Myocyte (in vitro differentiated cells): ENCODE data around the gene SALL3. TPM values are rescaled to one million over a fixed set of nuclear protein-coding genes. Genes with fewer than 3 reads are reported as not detected.

Source experiments
- DNase-seq: peaks from one replicate; pipeline ENCODE4 v3.0.0-alpha.2; 2012; ENCODE audit warnings: low read depth
- total RNA-seq: library from RNA; depleted of rRNA; stranded (reverse); fragments of >200 nt; gene quantifications from 2 replicates; pipeline ENCODE4 v1.2.3, GENCODE V29; 2014

Gene SALL3
- total RNA-seq, 1 donor from 2014 or later: not detected

DNA sequence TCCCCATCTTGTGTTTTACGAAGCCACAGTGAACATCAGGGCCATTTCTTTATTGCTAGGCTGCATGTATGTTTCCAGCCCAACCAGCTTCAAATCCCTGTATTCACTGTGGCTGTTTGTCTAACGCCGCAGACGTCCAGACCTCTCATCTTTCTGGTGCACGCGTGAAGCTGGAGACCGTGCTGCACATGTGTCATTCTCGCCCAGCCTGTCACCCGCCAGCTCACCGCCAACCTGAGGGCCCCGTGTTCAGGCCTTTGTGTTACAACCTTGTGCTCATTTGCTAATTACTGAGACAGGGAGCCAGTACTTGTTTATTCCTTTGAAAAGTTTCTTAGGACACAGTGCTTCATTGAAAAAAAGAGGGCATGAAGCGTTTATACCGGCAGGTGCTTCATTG, 21.4 kb downstream of the SALL3 start:
- DNase-seq: no peak

DNA sequence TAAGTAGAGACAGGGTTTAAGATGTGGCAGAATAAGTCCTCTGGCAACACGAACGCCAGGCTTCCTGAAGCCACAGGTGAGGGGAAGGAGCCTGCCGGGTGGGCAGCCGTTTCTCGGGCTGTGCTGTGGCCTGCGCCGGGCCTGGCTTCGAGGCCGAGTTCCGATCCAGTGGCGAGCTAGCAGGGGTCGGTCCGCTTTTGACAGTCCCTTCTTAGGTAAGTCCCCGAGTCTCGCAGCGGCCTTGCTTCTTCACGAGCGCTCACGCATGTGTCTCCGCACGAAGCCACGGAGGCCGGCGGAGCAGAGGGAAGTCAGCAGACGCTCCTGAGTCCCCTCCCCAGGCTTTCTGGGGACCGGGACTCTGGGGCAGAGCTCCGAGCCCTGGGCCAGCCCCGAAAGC, 26.0 kb downstream of the SALL3 start:
- DNase-seq: no peak

DNA sequence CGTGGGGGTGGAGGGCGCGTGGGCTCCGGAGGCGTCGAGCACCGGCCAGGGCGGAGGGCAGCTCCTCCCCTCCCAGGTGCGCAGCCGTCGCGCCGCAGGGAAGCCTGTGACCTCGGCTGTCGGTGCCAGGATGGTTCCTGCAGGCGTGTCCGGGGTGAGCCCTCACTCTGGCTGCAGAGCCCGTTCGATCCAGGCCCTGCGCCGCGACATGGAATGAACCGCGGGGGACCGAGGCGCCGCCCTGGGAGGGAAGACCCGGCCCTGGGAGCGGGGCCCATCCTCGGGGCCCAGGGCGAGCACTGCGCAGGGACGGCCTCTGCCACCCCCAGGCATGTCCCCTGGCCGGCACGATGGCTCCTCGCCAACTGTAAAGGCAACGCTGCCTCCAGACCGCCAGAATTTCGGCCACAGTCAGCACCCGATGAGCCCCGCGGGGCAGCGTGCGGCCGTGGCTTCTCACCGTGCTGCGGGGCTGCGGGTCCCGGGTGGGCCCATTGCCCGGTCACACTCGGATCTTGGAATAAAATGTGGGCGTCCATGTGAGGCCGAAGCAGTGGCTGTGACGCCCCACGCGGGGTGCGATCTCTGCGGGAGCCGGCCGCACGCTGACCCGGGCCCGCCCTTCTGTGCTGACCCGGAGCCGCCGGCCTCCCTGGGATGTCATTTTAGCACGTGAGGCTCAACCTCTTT, 26.6 kb downstream of the SALL3 start:
- DNase-seq: no peak

DNA sequence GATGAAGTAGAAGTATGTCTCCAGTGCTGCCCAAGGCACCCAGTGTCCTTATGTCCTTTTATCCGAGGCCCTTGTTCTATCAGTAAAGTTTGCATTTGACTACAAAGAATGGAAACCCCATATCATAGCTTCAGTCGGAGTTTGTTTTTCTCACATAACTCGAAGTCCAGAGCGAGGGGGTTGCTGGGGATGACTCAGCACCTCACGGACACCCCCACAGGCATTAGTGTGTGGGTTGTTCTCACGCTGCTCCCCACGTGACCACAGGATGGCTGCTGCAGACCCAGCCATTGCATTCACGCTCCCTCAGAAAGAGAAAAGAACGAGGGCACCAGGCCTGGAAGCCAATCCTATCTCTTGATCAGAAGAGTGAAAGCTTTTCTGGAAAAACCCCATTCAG, 27.8 kb downstream of the SALL3 start:
- no peak for DNase-seq

DNA sequence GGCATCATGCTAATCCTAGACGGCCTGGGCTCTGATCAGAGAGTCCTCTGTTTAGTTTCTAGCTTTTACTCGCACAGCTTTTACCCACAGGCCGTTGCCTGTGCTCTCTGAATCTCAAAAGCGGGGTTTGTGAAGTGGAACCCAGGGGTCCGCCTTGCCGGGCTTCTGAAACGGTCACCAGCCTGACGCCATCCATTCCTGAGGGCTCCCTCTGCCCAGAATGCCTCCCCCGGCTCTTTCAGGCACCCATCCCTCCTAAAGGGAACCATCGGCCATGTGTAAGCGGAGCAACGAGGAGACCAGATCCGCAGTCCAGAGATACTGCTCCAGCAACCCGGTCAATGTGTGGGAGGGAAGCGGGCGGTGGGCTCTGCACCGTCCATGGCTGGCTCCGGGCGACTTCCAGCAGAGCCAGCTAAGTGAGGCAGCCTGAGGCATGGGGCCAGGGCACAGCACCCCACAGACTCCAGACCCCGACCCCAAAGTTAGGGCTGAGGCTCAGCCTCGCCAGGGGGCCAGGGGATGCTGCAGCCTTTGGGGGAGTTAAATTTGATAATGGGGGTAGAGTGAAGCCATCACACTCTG, 28.8 kb downstream of the SALL3 start:
- no peak for DNase-seq

DNA sequence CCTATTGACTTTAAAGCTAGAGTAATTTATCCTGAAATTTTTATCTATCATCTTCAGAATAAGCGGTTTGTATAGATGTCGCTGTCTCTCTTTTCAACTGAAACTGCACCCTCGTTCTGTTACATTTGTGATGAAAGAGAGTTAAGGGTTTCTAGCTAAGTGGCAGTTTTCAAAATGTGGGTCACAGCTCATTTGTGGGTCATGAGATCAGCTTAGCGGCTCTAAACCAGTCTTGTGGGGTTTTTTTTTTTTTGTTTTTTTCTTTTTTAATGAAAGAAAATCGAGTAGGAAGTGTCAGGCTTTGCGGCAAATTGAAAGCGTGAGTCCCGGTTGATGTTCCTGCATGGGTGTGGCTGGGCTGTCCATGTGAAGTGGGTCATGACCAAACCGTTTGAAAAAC, 31.2 kb downstream of the SALL3 start:
- no peak for DNase-seq

DNA sequence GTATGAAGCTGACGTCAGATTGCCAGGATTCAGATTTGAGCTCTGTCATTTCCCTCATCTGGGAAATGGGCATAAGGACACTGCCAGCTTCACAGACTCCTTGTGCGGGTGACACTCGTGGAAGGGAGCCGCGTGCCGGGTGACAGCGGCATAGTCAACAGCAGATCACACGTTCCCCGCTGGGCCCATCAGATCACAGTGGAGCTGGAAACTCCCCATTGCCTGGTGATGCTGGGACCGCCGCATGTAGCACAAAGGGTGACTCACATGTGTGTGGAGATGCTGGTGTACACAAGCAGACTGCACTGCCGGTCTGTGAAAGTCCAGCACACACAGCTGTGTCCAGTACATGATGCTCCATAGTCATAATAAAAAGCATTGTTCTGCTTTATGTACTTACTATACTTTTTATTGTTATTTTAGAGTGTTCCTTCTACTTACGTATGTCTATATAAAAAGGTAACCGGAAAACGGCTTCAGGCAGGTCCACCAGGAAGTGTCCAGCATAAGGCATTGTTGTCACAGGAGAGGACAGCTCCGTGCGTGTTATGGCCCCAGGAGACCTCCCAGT, 31.8 kb downstream of the SALL3 start:
- DNase-seq: no peak

DNA sequence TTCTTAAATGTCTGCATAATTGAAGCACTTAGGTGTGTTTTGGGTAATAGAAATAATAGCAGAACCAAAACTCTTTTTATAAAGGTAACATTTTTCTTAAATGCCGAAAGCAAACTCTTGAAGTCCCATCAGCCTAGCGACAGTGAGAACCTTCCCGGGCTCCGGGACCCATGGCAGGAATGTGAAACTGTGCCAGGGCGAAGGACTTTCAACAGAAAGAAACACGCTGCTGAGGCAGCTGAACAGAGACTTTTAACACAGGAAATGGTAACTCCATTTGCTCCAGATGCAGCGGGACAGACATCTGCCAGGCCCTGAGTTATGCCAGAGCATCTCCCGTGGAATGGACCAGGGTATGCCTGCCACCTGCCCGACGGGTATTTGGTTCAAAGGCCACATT, 34.3 kb downstream of the SALL3 start:
- no peak for DNase-seq

DNA sequence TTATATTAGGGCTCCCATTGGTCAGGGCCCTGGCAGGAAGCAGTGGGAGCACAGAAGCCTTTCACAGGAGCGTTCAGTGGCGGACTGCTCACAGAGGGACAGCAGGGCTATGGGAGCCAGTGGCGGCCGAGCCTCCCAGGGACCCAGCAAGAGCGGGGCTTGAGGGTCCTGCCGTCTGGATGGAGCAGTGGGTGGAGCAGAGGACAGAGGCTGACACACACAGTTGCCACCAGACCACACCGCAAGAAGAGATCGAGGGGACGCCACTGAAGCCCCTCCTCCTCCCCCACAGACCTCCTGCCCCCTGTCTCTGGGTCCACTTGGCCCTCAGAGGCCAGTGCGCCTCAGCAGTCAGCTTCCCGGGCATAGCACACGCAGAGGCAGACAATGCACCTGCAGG, 39.3 kb downstream of the SALL3 start:
- DNase-seq: no peak

DNA sequence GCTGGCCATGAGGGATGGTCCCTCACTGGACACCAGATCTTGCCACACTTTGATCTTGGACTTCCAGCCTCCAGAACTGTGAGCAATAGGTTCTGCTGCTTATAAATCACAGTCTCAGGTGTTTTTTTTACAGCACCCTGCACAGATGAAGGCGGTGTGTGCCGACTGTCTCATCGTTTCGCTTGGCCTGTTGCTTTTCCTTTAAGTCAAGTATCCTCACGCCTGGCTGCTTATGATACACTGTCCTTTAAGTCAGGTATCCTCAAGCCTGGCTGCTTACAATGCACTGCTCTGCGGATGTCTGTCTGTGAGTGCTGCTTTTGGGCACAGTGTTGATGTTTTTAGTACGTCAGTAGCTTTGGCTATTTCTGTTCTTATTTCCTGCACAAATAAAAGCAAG, 40.3 kb downstream of the SALL3 start:
- DNase-seq: no peak

DNA sequence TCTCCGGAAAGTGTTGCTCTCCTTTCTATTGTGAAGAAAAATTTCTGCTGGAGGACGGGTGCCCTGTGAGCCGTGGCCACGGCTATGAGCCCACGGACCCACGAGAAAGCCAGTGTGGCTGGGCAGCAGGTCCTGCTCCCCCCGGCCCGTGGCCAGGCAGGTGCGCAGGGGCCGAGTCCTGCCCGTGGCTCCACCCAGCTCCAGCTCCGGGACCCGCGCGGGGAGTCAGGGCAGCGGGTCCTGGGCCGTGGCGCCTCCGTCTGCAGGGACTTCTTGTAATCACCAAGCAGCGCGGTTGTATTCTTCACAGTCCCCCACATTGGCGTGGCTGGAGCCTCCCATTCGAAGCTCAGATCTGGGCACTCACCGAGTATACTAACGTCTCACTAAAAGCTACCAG, 43.0 kb downstream of the SALL3 start:
- DNase-seq: no peak

DNA sequence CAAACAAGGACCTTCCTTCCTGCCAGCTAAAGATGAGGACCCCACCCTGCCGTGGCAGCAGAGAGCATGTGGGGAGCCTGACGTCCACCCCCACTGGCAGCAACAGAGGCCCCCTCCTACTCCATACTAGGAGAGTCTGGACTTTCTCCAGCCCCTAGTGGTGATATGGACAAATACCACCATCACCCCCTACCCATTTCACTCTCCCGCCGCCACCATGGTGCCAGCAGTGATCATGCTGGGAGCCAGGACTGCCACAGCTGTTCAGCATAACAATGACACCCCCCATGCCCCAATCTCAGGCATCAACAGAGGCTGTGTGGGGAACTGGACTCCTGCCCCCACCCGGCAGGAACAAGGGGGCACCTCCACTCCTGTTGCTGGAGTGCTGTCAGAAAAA, 46.9 kb downstream of the SALL3 start:
- no peak for DNase-seq

DNA sequence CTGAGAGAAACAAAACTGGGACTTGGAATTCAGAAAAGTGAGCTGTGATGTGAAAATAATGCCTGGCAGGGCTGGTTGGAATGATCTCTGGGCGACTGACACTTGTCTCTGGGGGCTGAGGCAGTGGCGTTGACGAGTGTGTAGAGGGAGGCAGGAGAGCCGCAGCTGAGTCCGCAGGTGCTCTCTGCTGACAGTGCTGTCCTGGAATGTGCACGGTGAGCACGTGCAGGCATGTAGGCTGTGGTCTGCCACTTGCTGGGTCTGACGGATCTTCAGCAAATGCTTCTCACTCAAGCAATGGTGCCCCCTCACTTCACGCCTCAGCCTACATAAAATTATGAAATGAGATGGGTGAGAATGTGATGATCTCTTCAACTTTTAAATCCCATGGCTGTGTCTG, 51.1 kb downstream of the SALL3 start:
- DNase-seq: peak; percentile 60

DNA sequence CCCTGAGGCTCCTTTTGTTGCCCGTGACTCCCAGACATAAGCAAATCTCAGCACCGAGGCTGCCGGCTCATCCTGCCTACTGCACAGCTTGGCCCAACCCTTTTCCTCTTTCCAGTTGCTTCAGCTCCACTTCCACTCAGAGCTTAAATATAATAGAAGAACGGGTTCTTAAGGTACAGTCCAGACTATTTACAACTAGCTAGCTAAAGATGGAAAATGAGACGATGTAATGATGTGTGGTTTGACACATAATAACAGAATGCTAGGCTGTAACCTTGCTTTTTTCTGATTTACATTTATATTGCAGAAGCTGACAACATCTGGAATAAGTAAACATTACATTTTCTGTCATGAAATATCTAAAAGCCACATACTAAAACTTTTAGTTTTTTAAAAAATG, 62.7 kb downstream of the SALL3 start:
- no peak for DNase-seq

DNA sequence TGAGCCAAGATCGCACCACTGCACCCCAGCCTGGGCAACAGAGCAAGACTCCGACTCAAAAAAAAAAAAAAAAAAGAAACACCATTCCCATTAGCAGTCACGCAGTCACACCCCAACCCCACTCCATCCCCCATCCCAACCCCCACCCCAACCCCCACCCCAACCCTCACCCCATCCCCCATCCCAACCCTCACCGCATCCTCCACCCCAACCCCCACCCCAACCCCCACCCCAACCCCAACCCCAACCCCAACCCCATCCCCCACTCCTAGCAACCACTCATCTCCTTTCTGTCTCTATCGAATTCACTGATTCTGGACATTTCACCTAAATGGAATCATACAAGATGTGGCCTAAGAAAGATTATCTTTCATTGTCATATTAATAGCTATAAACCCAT, 63.7 kb downstream of the SALL3 start:
- no peak for DNase-seq

DNA sequence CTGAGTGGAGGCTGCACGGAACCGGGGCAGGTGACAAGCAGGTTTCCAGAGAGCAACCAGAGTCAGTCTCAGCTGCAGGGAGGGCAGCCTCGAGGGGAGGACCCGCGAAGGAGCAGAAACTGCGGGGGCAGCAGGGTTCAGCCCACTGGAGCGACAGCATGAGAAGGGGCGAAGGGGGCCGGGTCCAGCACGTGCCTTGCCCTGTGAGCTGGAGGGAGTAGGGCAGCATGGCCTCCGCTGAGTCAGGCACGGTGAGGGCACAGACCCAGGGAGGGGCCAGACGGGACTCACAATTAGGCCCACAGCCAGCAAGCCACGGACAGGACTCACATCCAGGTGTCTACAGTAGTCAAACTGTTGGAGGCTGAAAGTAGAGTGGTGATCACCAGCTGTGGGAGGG, 66.9 kb downstream of the SALL3 start:
- no peak for DNase-seq

DNA sequence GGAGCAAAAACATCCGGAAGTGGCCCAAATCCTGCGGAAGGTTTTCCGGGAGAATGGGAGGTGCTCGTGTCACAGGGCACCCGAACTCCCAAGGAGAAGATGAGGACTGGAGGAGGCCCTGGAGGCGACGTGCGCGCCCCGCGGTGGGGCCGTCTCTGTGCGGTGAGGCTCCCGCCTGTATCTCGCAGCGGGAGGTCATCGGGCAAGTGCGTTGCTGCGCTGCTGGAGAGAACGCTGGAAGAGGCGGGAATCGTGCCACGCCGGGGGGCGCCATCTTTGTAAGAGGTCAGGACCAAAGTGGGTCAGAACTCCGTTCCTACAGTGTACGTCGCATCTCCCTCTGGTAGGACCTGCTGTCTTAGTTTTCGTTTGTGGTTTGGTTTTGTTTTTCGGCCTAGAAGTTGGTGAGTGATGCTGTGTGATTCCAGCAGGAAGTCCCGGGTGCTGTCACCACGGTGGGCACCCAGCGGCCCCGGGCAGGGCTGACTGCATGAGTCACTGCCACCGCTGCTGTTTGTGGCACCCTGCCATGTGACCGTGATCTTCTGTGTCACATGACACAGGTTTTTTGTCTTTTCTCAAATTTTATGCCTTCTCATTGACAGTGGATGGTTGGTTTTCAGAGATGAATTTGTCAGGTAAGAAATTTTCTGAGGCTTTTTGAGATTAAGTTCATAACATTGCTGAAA, 68.1 kb downstream of the SALL3 start:
- DNase-seq: no peak

DNA sequence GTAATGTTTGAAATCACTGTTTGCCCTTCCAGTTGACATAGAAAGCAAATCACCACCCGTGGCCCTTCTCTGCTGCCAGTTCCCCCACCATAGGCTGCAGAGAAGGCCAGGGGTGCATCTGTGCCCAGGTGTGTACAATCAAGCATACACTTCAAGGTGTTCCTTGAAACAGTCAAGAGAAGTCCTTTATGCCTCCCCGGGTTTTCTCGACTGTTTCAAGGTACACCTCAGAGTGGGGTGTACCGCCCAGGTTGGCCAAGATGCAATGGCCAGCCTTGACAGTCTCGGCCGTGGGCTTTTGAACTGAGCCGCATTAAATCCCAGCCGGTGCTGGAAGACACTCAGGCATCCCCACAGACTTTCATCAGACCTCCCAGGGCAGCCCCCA, 68.6 kb downstream of the SALL3 start:
- no peak for DNase-seq

DNA sequence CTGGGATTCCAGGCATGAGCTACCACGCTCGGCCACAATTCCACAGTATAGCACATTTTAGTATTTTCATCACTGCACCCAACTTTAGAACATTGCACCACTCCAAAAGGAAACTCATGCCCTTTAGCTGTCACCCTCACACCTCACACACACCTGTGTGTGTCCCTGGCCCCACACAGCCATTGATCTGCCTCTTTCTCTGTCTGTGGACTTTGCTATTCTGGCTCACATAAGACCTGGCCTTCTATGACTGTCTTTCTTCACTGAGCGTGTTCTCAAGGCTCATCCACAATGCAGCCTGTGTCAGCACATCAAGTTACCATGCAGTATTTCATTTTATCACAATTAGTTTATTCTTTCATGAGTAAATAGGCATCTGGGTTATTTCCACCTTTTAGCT, 69.9 kb downstream of the SALL3 start:
- DNase-seq: no peak
